Measurements from ENCODE around the gene ZNF398. TPM values are rescaled to one million over a fixed set of nuclear protein-coding genes. Genes with fewer than 3 reads are reported as not detected.

Gene ZNF398, protein sequence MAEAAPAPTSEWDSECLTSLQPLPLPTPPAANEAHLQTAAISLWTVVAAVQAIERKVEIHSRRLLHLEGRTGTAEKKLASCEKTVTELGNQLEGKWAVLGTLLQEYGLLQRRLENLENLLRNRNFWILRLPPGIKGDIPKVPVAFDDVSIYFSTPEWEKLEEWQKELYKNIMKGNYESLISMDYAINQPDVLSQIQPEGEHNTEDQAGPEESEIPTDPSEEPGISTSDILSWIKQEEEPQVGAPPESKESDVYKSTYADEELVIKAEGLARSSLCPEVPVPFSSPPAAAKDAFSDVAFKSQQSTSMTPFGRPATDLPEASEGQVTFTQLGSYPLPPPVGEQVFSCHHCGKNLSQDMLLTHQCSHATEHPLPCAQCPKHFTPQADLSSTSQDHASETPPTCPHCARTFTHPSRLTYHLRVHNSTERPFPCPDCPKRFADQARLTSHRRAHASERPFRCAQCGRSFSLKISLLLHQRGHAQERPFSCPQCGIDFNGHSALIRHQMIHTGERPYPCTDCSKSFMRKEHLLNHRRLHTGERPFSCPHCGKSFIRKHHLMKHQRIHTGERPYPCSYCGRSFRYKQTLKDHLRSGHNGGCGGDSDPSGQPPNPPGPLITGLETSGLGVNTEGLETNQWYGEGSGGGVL
- total RNA-seq = 9.3 and 13.3 TPM in 2 replicates

GRCh38 chr7:149147072-149147751 is at the start of gene ZNF398:
ZNF398 (plus strand) TSS chr7:149147453; CDS start chr7:149147743, 290 bp downstream.

DNA sequence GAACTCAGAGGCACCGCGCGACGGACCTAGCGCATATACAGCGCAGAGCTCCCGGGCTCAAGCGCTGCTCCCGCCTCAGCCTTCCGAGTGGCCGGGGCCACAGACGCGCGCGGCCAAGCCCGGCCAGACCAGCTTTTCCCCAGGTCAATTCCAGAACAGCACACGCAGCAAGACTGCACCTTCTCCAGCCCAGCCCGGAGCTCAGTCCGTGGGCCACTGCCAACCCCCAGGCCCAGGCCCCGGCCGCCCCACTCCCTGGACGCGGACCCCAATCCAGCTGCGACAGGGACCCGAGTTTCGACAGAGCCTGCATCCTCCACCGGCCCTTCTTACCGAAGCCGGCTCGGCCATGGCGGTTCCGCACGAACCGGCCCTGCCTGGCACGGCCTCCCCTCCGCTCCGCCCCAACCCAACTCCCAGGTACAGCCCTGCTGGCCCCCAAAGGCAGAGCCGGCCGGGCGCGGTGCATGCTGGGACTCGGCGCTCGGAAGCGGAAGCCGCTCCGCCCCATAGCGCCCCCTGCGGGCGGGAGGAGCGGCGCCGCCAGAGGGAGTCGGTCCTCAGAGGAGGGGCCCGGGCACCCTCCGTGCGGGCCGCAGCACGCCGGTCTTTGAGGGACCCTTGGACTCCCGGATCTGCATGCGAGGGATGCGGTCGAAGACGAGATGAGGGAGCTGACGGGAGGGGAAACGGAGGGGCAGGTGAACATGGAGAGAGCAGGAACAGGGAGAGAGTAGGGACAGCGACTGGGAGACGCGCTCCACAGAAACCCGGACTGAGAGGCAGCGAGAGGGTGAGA is 21.2 kb upstream of the ZNF398 start, which contains the start of gene ZNF425:
ZNF425 (minus strand) TSS at position 462 of the 799 bp plus-strand sequence; CDS start at position 351, 111 bp downstream.

GRCh38 chr7:149195180-149196150 is 48.2 kb downstream of the ZNF398 start, which contains the start of gene ZNF282:
ZNF282 (plus strand) TSS chr7:149195546; CDS start chr7:149195590, 44 bp downstream.

Other genes starting within 250 kb of the ZNF398 start
- gene PDIA4, start 118.9 kb upstream of the ZNF398 start, total RNA-seq = 585 and 697 TPM in 2 replicates
- gene ZNF786, start 56.7 kb upstream of the ZNF398 start, total RNA-seq = 3.5 and 5.3 TPM in 2 replicates
- 0.94 and 2.5 TPM in 2 replicates for gene ZNF425, start 21.1 kb upstream of the ZNF398 start, total RNA-seq
- 25.3 and 44.7 TPM in 2 replicates for gene ZNF282, start 48.1 kb downstream of the ZNF398 start, total RNA-seq
- gene ZNF212, start 92.2 kb downstream of the ZNF398 start, total RNA-seq = 3.0 and 6.2 TPM in 2 replicates
- 5.2 and 6.1 TPM in 2 replicates for gene ZNF783, start 114.7 kb downstream of the ZNF398 start, total RNA-seq

Measured in hair follicular keratinocyte (primary cell).